Liver (tissue), 9 donors: ENCODE measurements around the gene NCOR2. TPM values are rescaled to one million over a fixed set of nuclear protein-coding genes. Genes with fewer than 3 reads are reported as not detected.

Experiments
- DNase-seq: peaks from one replicate; pipeline ENCODE4 v3.0.0-alpha.2; 2017; ENCODE audit warnings: low spot score
- H3K27ac ChIP-seq, 2 donors: one replicate each; pipeline ENCODE4 v1.7.0; 2013; ENCODE audit warnings: inconsistent platforms in 2 of 2, low read length in 2 of 2, control low read depth in 1 of 2, low read depth in 1 of 2, mild to moderate bottlenecking in 1 of 2
- H3K27me3 ChIP-seq, 4 donors: one replicate each; pipeline versions ENCODE4 v1.6.1 to v1.7.0; 2013; ENCODE audit warnings: low read length in 3 of 4, inconsistent platforms in 1 of 4, mild to moderate bottlenecking in 1 of 4, moderate library complexity in 1 of 4; ENCODE audit not compliant: control insufficient read depth in 4 of 4, insufficient read depth in 4 of 4
- H3K36me3 ChIP-seq, 4 donors: one replicate each; pipeline versions ENCODE4 v1.6.1 to v1.7.0; 2013; ENCODE audit warnings: low read length in 3 of 4, mild to moderate bottlenecking in 3 of 4, low read depth in 1 of 4, moderate library complexity in 1 of 4; ENCODE audit not compliant: control insufficient read depth in 4 of 4, insufficient read depth in 3 of 4
- H3K4me1 ChIP-seq, 4 donors: one replicate each; pipeline versions ENCODE4 v1.6.1 to v1.7.0; 2013; ENCODE audit warnings: low read length in 3 of 4, mild to moderate bottlenecking in 3 of 4, moderate library complexity in 1 of 4; ENCODE audit not compliant: control insufficient read depth in 4 of 4, insufficient read depth in 4 of 4
- H3K4me3 ChIP-seq, 3 donors: one replicate each; pipeline versions ENCODE4 v1.6.1 to v1.7.0; 2013; ENCODE audit warnings: low read length in 3 of 3, control low read depth in 1 of 3, low read depth in 1 of 3, mild to moderate bottlenecking in 1 of 3
- H3K9ac ChIP-seq, 2 donors: one replicate each; pipeline ENCODE4 v1.7.0; 2013; ENCODE audit warnings: low read length in 2 of 2, mild to moderate bottlenecking in 2 of 2, moderate library complexity in 2 of 2, control low read depth in 1 of 2, low read depth in 1 of 2
- H3K9me3 ChIP-seq, 4 donors: one replicate each; pipeline versions ENCODE4 v1.6.1 to v1.7.0; 2013; ENCODE audit warnings: low read length in 3 of 4; ENCODE audit not compliant: control insufficient read depth in 4 of 4
- CTCF ChIP-seq: fragments of 150-350 bp; IDR thresholded peaks from 2 replicates; pipeline ENCODE4 v1.5.1; 2017; ENCODE audit warnings: improper control_type of control experiment, low read depth, low read length; ENCODE audit not compliant: missing input control
- EGR1 ChIP-seq, 2 donors: IDR thresholded peaks; 2 replicates each; pipeline ENCODE4 v1.6.1; 2016 to 2018; ENCODE audit warnings: antibody characterized with exemption in 2 of 2, low read depth in 2 of 2
- FOXA1 ChIP-seq: IDR thresholded peaks from 2 replicates; pipeline ENCODE4 v1.6.1; 2016; ENCODE audit warnings: antibody characterized with exemption
- FOXA2 ChIP-seq: IDR thresholded peaks from 2 replicates; pipeline ENCODE4 v1.6.1; 2016; ENCODE audit warnings: antibody characterized with exemption
- GABPA ChIP-seq, 2 donors: IDR thresholded peaks in 1 of 2; conservative IDR thresholded peaks in 1 of 2; 2 replicates each; pipeline ENCODE4 v1.6.1; 2016; ENCODE audit warnings: antibody characterized with exemption in 2 of 2, mild to moderate bottlenecking in 1 of 2, moderate library complexity in 1 of 2
- HNF4A ChIP-seq, 2 donors: conservative IDR thresholded peaks; 2 replicates each; pipeline ENCODE4 v1.6.1; 2016; ENCODE audit warnings: antibody characterized with exemption in 2 of 2, mild to moderate bottlenecking in 2 of 2
- HNF4G ChIP-seq: IDR thresholded peaks from 2 replicates; pipeline ENCODE4 v1.6.1; 2016; ENCODE audit warnings: antibody characterized with exemption
- NR2F2 ChIP-seq: IDR thresholded peaks from 2 replicates; pipeline ENCODE4 v1.6.1; 2016; ENCODE audit warnings: antibody characterized with exemption
- RAD21 ChIP-seq, 2 donors: IDR thresholded peaks; 2 replicates each; pipeline ENCODE4 v1.6.1; 2016; ENCODE audit warnings: antibody characterized with exemption in 2 of 2, mild to moderate bottlenecking in 2 of 2
- RXRA ChIP-seq, 2 donors: IDR thresholded peaks; 2 replicates each; pipeline ENCODE4 v1.6.1; 2017 to 2018; ENCODE audit warnings: antibody characterized with exemption in 2 of 2, mild to moderate bottlenecking in 1 of 2
- SP1 ChIP-seq: IDR thresholded peaks from 2 replicates; pipeline ENCODE4 v1.6.1; 2018; ENCODE audit warnings: antibody characterized with exemption, mild to moderate bottlenecking
- YY1 ChIP-seq: IDR thresholded peaks from 2 replicates; pipeline ENCODE4 v1.6.1; 2016; ENCODE audit warnings: antibody characterized with exemption, mild to moderate bottlenecking
- WGBS: extraction: QIAGEN DNeasy Blood & Tissue Kit; methylation state at CpG from one replicate; pipeline ENCODE4 v1.1.7; 2013; 5-methylcytosine and 5-hydroxymethylcytosine counted together
- polyA plus RNA-seq, 2 donors: library from polyadenylated mRNA; stranded (reverse) in 1 of 2; unstranded in 1 of 2; fragments of 200-250 nt in 1 of 2; fragments of >200 nt in 1 of 2; fragmentation: Nextera tagmentation in 1 of 2; extraction: Ambion mirVana in 1 of 2; gene quantifications; one replicate each; pipeline versions ENCODE4 v1.2.1 to v1.2.3, GENCODE V29; 2013 to 2015
- total RNA-seq, 2 donors: library from RNA; depleted of rRNA; stranded (reverse); fragments of >200 nt; gene quantifications; one replicate each; pipeline ENCODE4 v1.2.3, GENCODE V29; 2014
- TF ChIP-seq, protein P1 (sequence below): IDR thresholded peaks from 2 replicates; pipeline ENCODE4 v1.6.1; 2016; ENCODE audit warnings: antibody characterized with exemption, mild to moderate bottlenecking
- TF ChIP-seq, protein P2 (sequence below): IDR thresholded peaks from 2 replicates; pipeline ENCODE4 v1.6.1; 2016; ENCODE audit warnings: antibody characterized with exemption
- TF ChIP-seq, protein P3 (sequence below): IDR thresholded peaks from 2 replicates; pipeline ENCODE4 v1.6.1; 2016; ENCODE audit warnings: antibody characterized with exemption
- donor health status: healthy.
- donor health status: healthy.
- donor health status: healthy.
- donor health status: healthy.
- donor health status: healthy.

NCOR2 gene
- total and polyA plus RNA-seq, 4 donors: 7.9 to 31.6 (median 18.1) TPM

DNA sequence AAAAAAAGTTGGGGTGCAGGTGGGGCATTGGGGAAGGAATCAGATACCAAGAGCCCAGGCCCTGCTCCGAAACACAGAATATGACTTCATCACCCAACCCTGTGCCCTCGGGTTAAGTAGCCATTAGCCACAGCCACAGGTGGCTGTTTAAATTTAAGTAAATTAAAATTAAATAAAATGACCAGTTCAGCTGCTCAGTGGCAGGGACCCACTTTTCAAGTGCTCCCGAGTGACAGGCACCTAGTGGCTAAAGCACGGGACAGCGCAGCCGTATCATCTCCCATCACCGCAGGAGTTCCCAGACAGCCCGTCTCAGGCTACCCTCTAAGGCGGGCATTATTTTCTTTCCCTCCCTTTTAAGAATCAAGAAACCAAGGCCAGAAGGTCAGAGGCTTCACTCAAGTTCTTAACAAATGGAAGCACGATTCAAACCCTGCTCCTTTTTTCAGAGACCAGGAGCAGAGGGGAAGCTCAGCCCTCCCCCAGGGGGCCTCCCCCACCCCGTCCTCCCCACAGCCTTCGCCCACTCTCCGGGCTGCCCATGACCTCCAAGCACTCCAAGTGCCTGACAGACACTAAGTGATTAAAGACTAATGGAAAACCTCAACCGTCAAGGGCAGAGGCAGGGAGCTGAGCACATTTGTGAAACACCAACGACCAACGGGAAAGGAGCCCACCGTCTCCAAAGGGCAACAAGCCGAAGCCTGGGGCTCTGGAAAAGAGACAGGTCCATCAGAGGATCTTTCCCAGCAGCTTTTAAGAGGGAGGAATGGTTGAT, 5.2 kb downstream of the NCOR2 start:
- TF ChIP-seq HNF4A (conservative IDR thresholded peaks at IDR 0.05) (no peak), RAD21 (IDR thresholded peaks at IDR 0.05) (no peak), CTCF (no peak), EGR1 (IDR thresholded peaks at IDR 0.05; ENCODE audit: low read depth in 2 of 2) (no peak), FOXA2 (no peak), RXRA (IDR thresholded peaks at IDR 0.05) (no peak), SP1 (no peak), HNF4G (no peak), FOXA1 (no peak)
- Histone ChIP-seq H3K9me3 (no peaks in the 10 kb centered on the region), H3K4me1 (peaks cover 9 to 15% (median 12%) of the 10 kb centered on the region in 4 donors), H3K36me3 (no peaks in the 10 kb centered on the region), H3K27ac (no peak overlapping the region), H3K4me3 (no peak overlapping the region), H3K27me3 (no peaks in the 10 kb centered on the region), H3K9ac (no peak overlapping the region)
- no peak for DNase-seq
- 86% methylated on average over 18 of the region's 18 CpGs for WGBS

DNA sequence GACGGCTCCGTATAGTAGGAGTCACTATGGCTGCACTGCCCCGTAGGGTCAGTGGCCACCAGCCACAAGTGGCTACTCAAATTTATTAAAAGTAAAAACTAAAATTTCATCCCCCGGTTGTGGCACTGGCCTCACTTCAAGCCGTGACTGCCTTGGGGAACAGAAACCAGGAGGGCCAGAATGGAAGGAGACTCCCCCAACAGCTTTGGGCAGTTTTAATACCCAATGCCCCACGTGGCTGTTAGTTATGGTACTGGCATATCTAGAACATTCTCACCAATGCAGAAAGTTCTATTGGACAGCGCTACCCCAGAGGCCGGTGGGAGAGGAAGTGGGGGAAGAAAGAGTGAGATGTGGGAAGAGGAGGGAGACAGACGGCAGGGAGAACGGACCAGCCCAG, 6.2 kb downstream of the NCOR2 start:
- Histone ChIP-seq H3K27ac (no peak overlapping the region), H3K27me3 (no peaks in the 10 kb centered on the region), H3K4me3 (no peak overlapping the region), H3K36me3 (no peaks in the 10 kb centered on the region), H3K4me1 (peaks cover 9 to 15% (median 12%) of the 10 kb centered on the region in 4 donors), H3K9ac (no peak overlapping the region), H3K9me3 (no peaks in the 10 kb centered on the region)
- WGBS: 75% methylated on average over 10 of the region's 10 CpGs
- TF ChIP-seq CTCF (no peak), RAD21 (IDR thresholded peaks at IDR 0.05) (no peak), SP1 (no peak), EGR1 (IDR thresholded peaks at IDR 0.05; ENCODE audit: low read depth in 2 of 2) (no peak), NR2F2 (no peak), FOXA1 (no peak), HNF4A (conservative IDR thresholded peaks at IDR 0.05) (no peak), YY1 (no peak), RXRA (IDR thresholded peaks at IDR 0.05) (no peak), GABPA (IDR thresholded peaks at IDR 0.05 in 1 of 2, conservative IDR thresholded peaks at IDR 0.05 in 1 of 2) (no peak), FOXA2 (no peak)
- TF ChIP-seq, protein P1, sequence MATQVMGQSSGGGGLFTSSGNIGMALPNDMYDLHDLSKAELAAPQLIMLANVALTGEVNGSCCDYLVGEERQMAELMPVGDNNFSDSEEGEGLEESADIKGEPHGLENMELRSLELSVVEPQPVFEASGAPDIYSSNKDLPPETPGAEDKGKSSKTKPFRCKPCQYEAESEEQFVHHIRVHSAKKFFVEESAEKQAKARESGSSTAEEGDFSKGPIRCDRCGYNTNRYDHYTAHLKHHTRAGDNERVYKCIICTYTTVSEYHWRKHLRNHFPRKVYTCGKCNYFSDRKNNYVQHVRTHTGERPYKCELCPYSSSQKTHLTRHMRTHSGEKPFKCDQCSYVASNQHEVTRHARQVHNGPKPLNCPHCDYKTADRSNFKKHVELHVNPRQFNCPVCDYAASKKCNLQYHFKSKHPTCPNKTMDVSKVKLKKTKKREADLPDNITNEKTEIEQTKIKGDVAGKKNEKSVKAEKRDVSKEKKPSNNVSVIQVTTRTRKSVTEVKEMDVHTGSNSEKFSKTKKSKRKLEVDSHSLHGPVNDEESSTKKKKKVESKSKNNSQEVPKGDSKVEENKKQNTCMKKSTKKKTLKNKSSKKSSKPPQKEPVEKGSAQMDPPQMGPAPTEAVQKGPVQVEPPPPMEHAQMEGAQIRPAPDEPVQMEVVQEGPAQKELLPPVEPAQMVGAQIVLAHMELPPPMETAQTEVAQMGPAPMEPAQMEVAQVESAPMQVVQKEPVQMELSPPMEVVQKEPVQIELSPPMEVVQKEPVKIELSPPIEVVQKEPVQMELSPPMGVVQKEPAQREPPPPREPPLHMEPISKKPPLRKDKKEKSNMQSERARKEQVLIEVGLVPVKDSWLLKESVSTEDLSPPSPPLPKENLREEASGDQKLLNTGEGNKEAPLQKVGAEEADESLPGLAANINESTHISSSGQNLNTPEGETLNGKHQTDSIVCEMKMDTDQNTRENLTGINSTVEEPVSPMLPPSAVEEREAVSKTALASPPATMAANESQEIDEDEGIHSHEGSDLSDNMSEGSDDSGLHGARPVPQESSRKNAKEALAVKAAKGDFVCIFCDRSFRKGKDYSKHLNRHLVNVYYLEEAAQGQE: no peak
- TF ChIP-seq, protein P2, sequence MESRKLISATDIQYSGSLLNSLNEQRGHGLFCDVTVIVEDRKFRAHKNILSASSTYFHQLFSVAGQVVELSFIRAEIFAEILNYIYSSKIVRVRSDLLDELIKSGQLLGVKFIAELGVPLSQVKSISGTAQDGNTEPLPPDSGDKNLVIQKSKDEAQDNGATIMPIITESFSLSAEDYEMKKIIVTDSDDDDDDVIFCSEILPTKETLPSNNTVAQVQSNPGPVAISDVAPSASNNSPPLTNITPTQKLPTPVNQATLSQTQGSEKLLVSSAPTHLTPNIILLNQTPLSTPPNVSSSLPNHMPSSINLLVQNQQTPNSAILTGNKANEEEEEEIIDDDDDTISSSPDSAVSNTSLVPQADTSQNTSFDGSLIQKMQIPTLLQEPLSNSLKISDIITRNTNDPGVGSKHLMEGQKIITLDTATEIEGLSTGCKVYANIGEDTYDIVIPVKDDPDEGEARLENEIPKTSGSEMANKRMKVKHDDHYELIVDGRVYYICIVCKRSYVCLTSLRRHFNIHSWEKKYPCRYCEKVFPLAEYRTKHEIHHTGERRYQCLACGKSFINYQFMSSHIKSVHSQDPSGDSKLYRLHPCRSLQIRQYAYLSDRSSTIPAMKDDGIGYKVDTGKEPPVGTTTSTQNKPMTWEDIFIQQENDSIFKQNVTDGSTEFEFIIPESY: no peak
- TF ChIP-seq, protein P3, sequence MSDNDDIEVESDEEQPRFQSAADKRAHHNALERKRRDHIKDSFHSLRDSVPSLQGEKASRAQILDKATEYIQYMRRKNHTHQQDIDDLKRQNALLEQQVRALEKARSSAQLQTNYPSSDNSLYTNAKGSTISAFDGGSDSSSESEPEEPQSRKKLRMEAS: no peak
- no peak for DNase-seq
